Neural cell (in vitro differentiated cells): Measurements from ENCODE around the gene APOC1. TPM values are rescaled to one million over a fixed set of nuclear protein-coding genes. Genes with fewer than 3 reads are reported as not detected.

Source experiments
- H2AFZ ChIP-seq: fragments of 200-600, 300-800 bp; sonication (generic), shearing (Covaris generic); 2 replicates; pipeline ENCODE4 v1.6.0; 2014; ENCODE audit warnings: low read depth, mild to moderate bottlenecking, antibody characterized with exemption, low read length, moderate library complexity
- H3F3A ChIP-seq: fragments of 200-600 bp; shearing (Covaris generic); 2 replicates; pipeline ENCODE4 v1.6.1; 2016; ENCODE audit warnings: mild to moderate bottlenecking, moderate library complexity, mixed read lengths, antibody characterized with exemption, low read length; ENCODE audit not compliant: insufficient read depth, poor library complexity, severe bottlenecking
- H3K27ac ChIP-seq: fragments of 200-600, 300-800 bp; sonication (generic), shearing (Covaris generic); 2 replicates; pipeline ENCODE4 v1.5.1; 2014; ENCODE audit warnings: mild to moderate bottlenecking, low read length, moderate library complexity
- H3K27me3 ChIP-seq: fragments of 300-800, 200-600 bp; sonication (generic), shearing (Covaris generic); 2 replicates; pipeline ENCODE4 v1.6.0; 2014; ENCODE audit warnings: mild to moderate bottlenecking, low read depth, low read length, moderate library complexity; ENCODE audit not compliant: insufficient read depth
- H3K36me3 ChIP-seq: fragments of 300-800, 200-600 bp; sonication (generic), shearing (Covaris generic); 2 replicates; pipeline ENCODE4 v1.5.1; 2014; ENCODE audit warnings: mild to moderate bottlenecking, antibody characterized with exemption, low read length, moderate library complexity; ENCODE audit not compliant: insufficient read depth
- H3K4me2 ChIP-seq: fragments of 300-800, 200-600 bp; sonication (generic), shearing (Covaris generic); 2 replicates; pipeline ENCODE4 v1.6.0; 2014; ENCODE audit warnings: mild to moderate bottlenecking, low read length
- H3K4me3 ChIP-seq: fragments of 300-800, 200-600 bp; sonication (generic), shearing (Covaris generic); 2 replicates; pipeline ENCODE4 v1.5.1; 2014; ENCODE audit warnings: mild to moderate bottlenecking, low read length, moderate library complexity
- H3K79me2 ChIP-seq: fragments of 200-600 bp; shearing (Covaris generic); replicated peaks from 2 replicates; pipeline ENCODE4 v1.6.0; 2014; ENCODE audit warnings: mild to moderate bottlenecking, low read length, moderate library complexity; ENCODE audit not compliant: insufficient read depth
- H3K9ac ChIP-seq: fragments of 300-800, 200-600 bp; sonication (generic), shearing (Covaris generic); 2 replicates; pipeline ENCODE4 v1.6.1; 2016; ENCODE audit warnings: mild to moderate bottlenecking, low read length, mixed read lengths
- H3K9me2 ChIP-seq: fragments of 200-600 bp; shearing (Covaris generic); 2 replicates; pipeline ENCODE4 v1.6.1; 2016; ENCODE audit warnings: mild to moderate bottlenecking, low read length, mixed read lengths; ENCODE audit not compliant: insufficient read depth
- H3K9me3 ChIP-seq: fragments of 200-600, 300-800 bp; sonication (generic), shearing (Covaris generic); 2 replicates; pipeline ENCODE4 v1.6.1; 2016; ENCODE audit warnings: mild to moderate bottlenecking, mixed run types, low read length, moderate library complexity, mixed read lengths
- H4K20me1 ChIP-seq: fragments of 200-600 bp; shearing (Covaris generic); 2 replicates; pipeline ENCODE4 v1.6.1; 2016; ENCODE audit warnings: mild to moderate bottlenecking, mixed run types; ENCODE audit not compliant: insufficient read depth
- CTCF ChIP-seq: fragments of 450-650 bp; IDR thresholded peaks from 2 replicates; pipeline ENCODE4 v1.5.1; 2014; ENCODE audit warnings: antibody characterized with exemption, mild to moderate bottlenecking, moderate library complexity; ENCODE audit not compliant: poor library complexity, severe bottlenecking
- EP300 ChIP-seq: fragments of 450-650 bp; conservative IDR thresholded peaks from 2 replicates; pipeline ENCODE4 v1.6.1; 2014; ENCODE audit warnings: antibody characterized with exemption, mild to moderate bottlenecking, moderate library complexity; ENCODE audit not compliant: poor library complexity, severe bottlenecking
- EZH2 ChIP-seq: fragments of 200-600, 300-800 bp; shearing (Covaris generic), sonication (generic); IDR thresholded peaks from 2 replicates; pipeline ENCODE4 v1.6.1; 2014; ENCODE audit warnings: antibody characterized with exemption, low read length, borderline replicate concordance, mild to moderate bottlenecking; ENCODE audit not compliant: insufficient read depth, poor library complexity, severe bottlenecking
- MXI1 ChIP-seq: fragments of 450-650 bp; conservative IDR thresholded peaks from 2 replicates; pipeline ENCODE4 v1.6.1; 2014; ENCODE audit warnings: antibody characterized with exemption, mild to moderate bottlenecking; ENCODE audit not compliant: poor library complexity, severe bottlenecking
- POLR2AphosphoS5 ChIP-seq: IDR thresholded peaks from 2 replicates; pipeline ENCODE4 v1.6.1; 2012
- RAD21 ChIP-seq: fragments of 450-650 bp; conservative IDR thresholded peaks from 2 replicates; pipeline ENCODE4 v1.6.1; 2014; ENCODE audit warnings: antibody characterized with exemption, mild to moderate bottlenecking, moderate library complexity
- SMC3 ChIP-seq: fragments of 450-650 bp; conservative IDR thresholded peaks from 2 replicates; pipeline ENCODE4 v1.6.1; 2014; ENCODE audit warnings: antibody characterized with exemption, mild to moderate bottlenecking, moderate library complexity; ENCODE audit not compliant: poor library complexity
- TAF1 ChIP-seq: IDR thresholded peaks from 2 replicates; pipeline ENCODE4 v1.6.1; 2012; ENCODE audit warnings: low read depth
- polyA plus RNA-seq: library from polyadenylated mRNA; depleted of rRNA; stranded (reverse); fragments of >200 nt; gene quantifications from 2 replicates; pipeline ENCODE4 v1.2.3, GENCODE V29; 2014
- TF ChIP-seq, protein P1 (sequence below): IDR thresholded peaks from 2 replicates; pipeline ENCODE4 v1.6.1; 2012; ENCODE audit warnings: borderline replicate concordance

Gene APOC1
- polyA plus RNA-seq, 1 donor from 2014 or later: not detected

DNA sequence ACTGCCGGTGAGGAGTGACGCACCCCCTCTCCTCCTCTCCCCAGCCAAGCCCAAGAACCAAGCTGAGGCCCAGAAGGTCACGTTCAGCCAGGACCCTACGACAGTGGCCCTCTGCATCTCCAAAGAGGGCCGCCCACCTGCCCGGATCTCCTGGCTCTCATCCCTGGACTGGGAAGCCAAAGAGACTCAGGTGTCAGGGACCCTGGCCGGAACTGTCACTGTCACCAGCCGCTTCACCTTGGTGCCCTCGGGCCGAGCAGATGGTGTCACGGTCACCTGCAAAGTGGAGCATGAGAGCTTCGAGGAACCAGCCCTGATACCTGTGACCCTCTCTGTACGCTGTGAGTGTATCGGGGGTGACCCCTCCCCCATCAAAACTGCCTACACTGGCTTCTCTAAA, 42.6 kb upstream of the APOC1 start:
- Histone ChIP-seq H3K4me3 (no peak overlapping the region), H3K27ac (no peak overlapping the region), H3K9ac (no peak overlapping the region), H3F3A (no peaks in the 10 kb centered on the region), H2AFZ (no peak overlapping the region), H3K27me3 (no peaks in the 10 kb centered on the region), H3K9me3 (no peaks in the 10 kb centered on the region), H3K36me3 (no peaks in the 10 kb centered on the region), H3K9me2 (no peaks in the 10 kb centered on the region), H4K20me1 (no peaks in the 10 kb centered on the region), H3K4me2 (no peak overlapping the region), H3K79me2 (no peaks in the 10 kb centered on the region)
- TF ChIP-seq, protein P1, sequence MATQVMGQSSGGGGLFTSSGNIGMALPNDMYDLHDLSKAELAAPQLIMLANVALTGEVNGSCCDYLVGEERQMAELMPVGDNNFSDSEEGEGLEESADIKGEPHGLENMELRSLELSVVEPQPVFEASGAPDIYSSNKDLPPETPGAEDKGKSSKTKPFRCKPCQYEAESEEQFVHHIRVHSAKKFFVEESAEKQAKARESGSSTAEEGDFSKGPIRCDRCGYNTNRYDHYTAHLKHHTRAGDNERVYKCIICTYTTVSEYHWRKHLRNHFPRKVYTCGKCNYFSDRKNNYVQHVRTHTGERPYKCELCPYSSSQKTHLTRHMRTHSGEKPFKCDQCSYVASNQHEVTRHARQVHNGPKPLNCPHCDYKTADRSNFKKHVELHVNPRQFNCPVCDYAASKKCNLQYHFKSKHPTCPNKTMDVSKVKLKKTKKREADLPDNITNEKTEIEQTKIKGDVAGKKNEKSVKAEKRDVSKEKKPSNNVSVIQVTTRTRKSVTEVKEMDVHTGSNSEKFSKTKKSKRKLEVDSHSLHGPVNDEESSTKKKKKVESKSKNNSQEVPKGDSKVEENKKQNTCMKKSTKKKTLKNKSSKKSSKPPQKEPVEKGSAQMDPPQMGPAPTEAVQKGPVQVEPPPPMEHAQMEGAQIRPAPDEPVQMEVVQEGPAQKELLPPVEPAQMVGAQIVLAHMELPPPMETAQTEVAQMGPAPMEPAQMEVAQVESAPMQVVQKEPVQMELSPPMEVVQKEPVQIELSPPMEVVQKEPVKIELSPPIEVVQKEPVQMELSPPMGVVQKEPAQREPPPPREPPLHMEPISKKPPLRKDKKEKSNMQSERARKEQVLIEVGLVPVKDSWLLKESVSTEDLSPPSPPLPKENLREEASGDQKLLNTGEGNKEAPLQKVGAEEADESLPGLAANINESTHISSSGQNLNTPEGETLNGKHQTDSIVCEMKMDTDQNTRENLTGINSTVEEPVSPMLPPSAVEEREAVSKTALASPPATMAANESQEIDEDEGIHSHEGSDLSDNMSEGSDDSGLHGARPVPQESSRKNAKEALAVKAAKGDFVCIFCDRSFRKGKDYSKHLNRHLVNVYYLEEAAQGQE: no peak
- no peak for TF ChIP-seq RAD21
- no peak for TF ChIP-seq EZH2
- no peak for TF ChIP-seq CTCF
- TF ChIP-seq TAF1: no peak
- TF ChIP-seq SMC3: no peak
- TF ChIP-seq POLR2AphosphoS5: no peak
- no peak for TF ChIP-seq EP300
- no peak for TF ChIP-seq MXI1

GRCh38 chr19:44872661-44873060, 41.7 kb upstream of the APOC1 start:
- no peak for TF ChIP-seq RAD21
- TF ChIP-seq MXI1: no peak
- TF ChIP-seq POLR2AphosphoS5: no peak
- no peak for TF ChIP-seq EZH2
- no peak for TF ChIP-seq EP300
- no peak for TF ChIP-seq CTCF
- TF ChIP-seq TAF1: no peak
- TF ChIP-seq, protein P1: no peak
- TF ChIP-seq SMC3: no peak
- H4K20me1 ChIP-seq: no peaks in the 10 kb centered on the region

More at GRCh38 chr19:44872661-44873060, 41.7 kb upstream of the APOC1 start:
- Histone ChIP-seq H3K9me3 (no peaks in the 10 kb centered on the region), H2AFZ (no peak overlapping the region), H3K4me2 (no peak overlapping the region), H3K36me3 (no peaks in the 10 kb centered on the region), H3F3A (no peaks in the 10 kb centered on the region), H3K4me3 (no peak overlapping the region), H3K27ac (no peak overlapping the region), H3K9me2 (no peaks in the 10 kb centered on the region), H3K79me2 (no peaks in the 10 kb centered on the region), H3K9ac (no peak overlapping the region), H3K27me3 (no peaks in the 10 kb centered on the region)
